Measurements from ENCODE around the gene LRRC45.

DNA sequence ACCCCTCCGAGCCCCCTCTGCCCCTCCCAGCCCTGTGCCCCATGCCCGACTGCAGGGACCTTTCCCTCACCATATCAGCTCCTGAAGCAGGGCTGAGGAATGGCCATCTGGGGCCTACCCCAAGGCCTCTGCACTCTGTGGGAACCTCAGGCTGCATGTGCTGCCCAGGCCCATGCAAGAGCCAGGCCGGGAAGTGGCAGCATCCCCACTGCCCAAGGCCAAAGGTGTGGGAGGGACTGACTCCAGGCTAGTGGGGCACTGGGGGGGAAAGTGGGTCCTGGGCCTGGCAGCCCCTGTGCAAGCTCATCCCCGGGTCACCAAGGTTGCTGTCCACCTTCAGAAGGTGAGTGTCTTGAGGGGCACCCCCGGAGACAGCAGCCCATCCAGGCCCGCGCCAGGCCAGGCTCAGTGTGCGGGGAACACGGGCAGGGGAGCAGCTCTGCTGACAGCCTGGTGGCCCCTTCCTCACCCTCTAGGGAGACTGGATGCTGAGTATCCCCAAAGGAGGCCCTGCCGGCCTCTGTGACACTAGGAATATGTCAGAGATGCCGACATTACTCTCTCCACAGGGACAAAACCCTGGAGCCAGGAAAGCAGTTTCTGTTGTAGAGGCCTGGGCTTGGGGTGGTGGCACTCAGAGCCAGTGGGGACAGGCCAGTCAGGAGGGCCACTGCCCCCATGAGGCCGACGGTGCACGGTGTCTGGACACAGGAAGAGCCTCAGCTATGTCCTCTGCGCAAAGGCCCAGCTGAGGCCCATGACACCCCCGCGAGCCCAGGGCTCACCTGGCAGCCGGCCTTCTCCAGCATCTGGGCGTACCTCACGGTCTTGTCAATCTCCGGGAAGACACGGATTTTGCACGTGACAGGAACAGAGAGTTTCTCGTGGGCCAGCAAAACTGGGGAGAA, 39.2 kb downstream of the LRRC45 start:
- TF ChIP-seq CEBPB (IDR thresholded peaks at IDR 0.05; ENCODE audit: low read depth, low read length) (no peak), RCOR1 (IDR thresholded peaks at IDR 0.05; ENCODE audit: insufficient replicate concordance, low read length) (no peak), RFX5 (IDR thresholded peaks at IDR 0.05; ENCODE audit: low read depth, low read length) (no peak), SMC3 (IDR thresholded peaks at IDR 0.05; ENCODE audit: low read depth, low read length) (no peak), USF2 (IDR thresholded peaks at IDR 0.05; ENCODE audit: low read depth, low read length) (no peak), FOS (IDR thresholded peaks at IDR 0.05; ENCODE audit: low read depth, low read length) (no peak), ELK1 (IDR thresholded peaks at IDR 0.05; ENCODE audit: borderline replicate concordance, low read depth, low read length) (no peak), CHD1 (IDR thresholded peaks at IDR 0.05; ENCODE audit: low read depth, low read length) (no peak), POLR2A (IDR thresholded peaks at IDR 0.05; ENCODE audit: low read depth, low read length) (no peak), MAZ (IDR thresholded peaks at IDR 0.05; ENCODE audit: borderline replicate concordance, low read depth, low read length) (no peak), NFE2L2 (IDR thresholded peaks at IDR 0.05; ENCODE audit: low read depth, low read length) (no peak)
- TF ChIP-seq, protein P1, sequence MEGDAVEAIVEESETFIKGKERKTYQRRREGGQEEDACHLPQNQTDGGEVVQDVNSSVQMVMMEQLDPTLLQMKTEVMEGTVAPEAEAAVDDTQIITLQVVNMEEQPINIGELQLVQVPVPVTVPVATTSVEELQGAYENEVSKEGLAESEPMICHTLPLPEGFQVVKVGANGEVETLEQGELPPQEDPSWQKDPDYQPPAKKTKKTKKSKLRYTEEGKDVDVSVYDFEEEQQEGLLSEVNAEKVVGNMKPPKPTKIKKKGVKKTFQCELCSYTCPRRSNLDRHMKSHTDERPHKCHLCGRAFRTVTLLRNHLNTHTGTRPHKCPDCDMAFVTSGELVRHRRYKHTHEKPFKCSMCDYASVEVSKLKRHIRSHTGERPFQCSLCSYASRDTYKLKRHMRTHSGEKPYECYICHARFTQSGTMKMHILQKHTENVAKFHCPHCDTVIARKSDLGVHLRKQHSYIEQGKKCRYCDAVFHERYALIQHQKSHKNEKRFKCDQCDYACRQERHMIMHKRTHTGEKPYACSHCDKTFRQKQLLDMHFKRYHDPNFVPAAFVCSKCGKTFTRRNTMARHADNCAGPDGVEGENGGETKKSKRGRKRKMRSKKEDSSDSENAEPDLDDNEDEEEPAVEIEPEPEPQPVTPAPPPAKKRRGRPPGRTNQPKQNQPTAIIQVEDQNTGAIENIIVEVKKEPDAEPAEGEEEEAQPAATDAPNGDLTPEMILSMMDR (conservative IDR thresholded peaks at IDR 0.05; ENCODE audit: low read depth, low read length), result no peak

Measured in IMR-90 (cell line).